SK-N-SH (cell line): ENCODE results near the gene GALNT17. TPM values are rescaled to one million over a fixed set of nuclear protein-coding genes. Genes with fewer than 3 reads are reported as not detected.

Experiments used
- CTCF ChIA-PET: fragments of 300-600, 350-600 bp; formaldehyde crosslinking; extraction: SDS; loops from one replicate; lab custom pipeline; 2021; lab: Yijun Ruan, JAX
- POLR2A ChIA-PET: fragments of 350-600 bp; sonication (Branson Sonifier 250); formaldehyde crosslinking; extraction: SDS; loops from one replicate; lab custom pipeline; 2020; ENCODE audit warnings: antibody characterized with exemption, inconsistent platforms; lab: Yijun Ruan, JAX
- DNase-seq: peaks from one replicate; pipeline ENCODE4 v3.0.0; 2012
- H2AFZ ChIP-seq: fragments of 200-600 bp; sonication (generic); 2 replicates; pipeline ENCODE4 v1.8.1; 2016; ENCODE audit warnings: antibody characterized with exemption, mild to moderate bottlenecking, low read depth
- H3F3A ChIP-seq: fragments of 200-600 bp; sonication (generic); replicated peaks from 2 replicates; pipeline ENCODE3; 2016; ENCODE audit warnings: antibody characterized with exemption, mild to moderate bottlenecking; ENCODE audit not compliant: insufficient read depth
- H3K27ac ChIP-seq, 2 experiments: fragments of 200-500 bp in 1 of 2; fragments of 200-600 bp in 1 of 2; sonication (Bioruptor generic) in 1 of 2; sonication (generic), shearing (Covaris generic) in 1 of 2; 2 replicates each; pipeline versions ENCODE4 v1.5.1 to v1.6.1; 2014 to 2016; ENCODE audit warnings: low read depth in 2 of 2, inconsistent platforms in 1 of 2, low read length in 1 of 2, mild to moderate bottlenecking in 1 of 2, mixed read lengths in 1 of 2
- H3K27me3 ChIP-seq: fragments of 200-600 bp; sonication (generic), shearing (Covaris generic); 2 replicates; pipeline ENCODE4 v1.6.1; 2016; ENCODE audit warnings: mixed run types; ENCODE audit not compliant: insufficient read depth
- H3K36me3 ChIP-seq, 2 experiments: fragments of 200-500 bp in 1 of 2; fragments of 200-600 bp in 1 of 2; sonication (Bioruptor generic) in 1 of 2; sonication (generic) in 1 of 2; replicated peaks in 1 of 2; 2 replicates each; pipeline versions ENCODE3 to v1.5.1; 2014 to 2016; ENCODE audit warnings: low read length in 1 of 2, mild to moderate bottlenecking in 1 of 2; ENCODE audit not compliant: insufficient read depth in 2 of 2, control insufficient read depth in 1 of 2
- H3K4me1 ChIP-seq, 2 experiments: fragments of 200-500 bp in 1 of 2; fragments of 200-600 bp in 1 of 2; sonication (Bioruptor generic) in 1 of 2; sonication (generic), shearing (Covaris generic) in 1 of 2; 2 replicates each; pipeline versions ENCODE4 v1.5.1 to v1.6.1; 2014 to 2016; ENCODE audit warnings: low read depth in 1 of 2, low read length in 1 of 2, mixed run types in 1 of 2; ENCODE audit not compliant: insufficient read depth in 2 of 2, control insufficient read depth in 1 of 2
- H3K4me2 ChIP-seq: fragments of 200-600 bp; sonication (generic), shearing (Covaris generic); 2 replicates; pipeline ENCODE4 v1.6.1; 2017; ENCODE audit warnings: mixed run types
- H3K4me3 ChIP-seq, 2 experiments: fragments of 200-500 bp in 1 of 2; fragments of 200-600 bp in 1 of 2; sonication (Bioruptor generic) in 1 of 2; sonication (generic), shearing (Covaris generic) in 1 of 2; 2 replicates each; pipeline versions ENCODE4 v1.5.1 to v1.8.1; 2014 to 2016; ENCODE audit warnings: low read depth in 2 of 2, inconsistent platforms in 1 of 2, low read length in 1 of 2, mild to moderate bottlenecking in 1 of 2, mixed read lengths in 1 of 2, moderate library complexity in 1 of 2
- H3K79me2 ChIP-seq: fragments of 200-600 bp; sonication (generic); 2 replicates; pipeline ENCODE4 v1.8.1; 2017; ENCODE audit warnings: mild to moderate bottlenecking; ENCODE audit not compliant: insufficient read depth
- H3K9ac ChIP-seq: fragments of 200-600 bp; sonication (generic); 2 replicates; pipeline ENCODE4 v1.6.1; 2017; ENCODE audit warnings: mixed run types
- H3K9me2 ChIP-seq: fragments of 200-600 bp; sonication (generic); 2 replicates; pipeline ENCODE4 v1.6.1; 2017; ENCODE audit warnings: mixed run types
- H3K9me3 ChIP-seq: fragments of 200-600 bp; sonication (generic); 2 replicates; pipeline ENCODE4 v1.6.1; 2017; ENCODE audit warnings: mixed run types, mild to moderate bottlenecking, moderate library complexity
- H4K20me1 ChIP-seq: fragments of 200-600 bp; sonication (generic); 2 replicates; pipeline ENCODE4 v1.6.1; 2017; ENCODE audit warnings: mild to moderate bottlenecking, mixed run types; ENCODE audit not compliant: insufficient read depth
- CTCF ChIP-seq: fragments of 200-600 bp; sonication (generic); IDR thresholded peaks from 2 replicates; pipeline ENCODE4 v1.6.1; 2017; ENCODE audit warnings: antibody characterized with exemption, mild to moderate bottlenecking, moderate library complexity
- ELF1 ChIP-seq: IDR thresholded peaks from 2 replicates; pipeline ENCODE4 v1.4.0; 2012
- EP300 ChIP-seq, 2 experiments: IDR thresholded peaks; 2 replicates each; pipeline versions ENCODE4 v1.4.0 to v1.6.1; 2012; ENCODE audit warnings: borderline replicate concordance in 1 of 2, low read depth in 1 of 2, low read length in 1 of 2
- FOXM1 ChIP-seq: IDR thresholded peaks from 2 replicates; pipeline ENCODE4 v1.4.0; 2012; ENCODE audit warnings: low read depth, mild to moderate bottlenecking
- JUND ChIP-seq: IDR thresholded peaks from 2 replicates; pipeline ENCODE4 v1.4.0; 2012
- NFIC ChIP-seq: IDR thresholded peaks from 2 replicates; pipeline ENCODE4 v1.4.0; 2012; ENCODE audit warnings: borderline replicate concordance
- NRF1 ChIP-seq: IDR thresholded peaks from 2 replicates; pipeline ENCODE4 v1.6.1; 2012; ENCODE audit warnings: low read depth, mild to moderate bottlenecking, low read length
- RAD21 ChIP-seq: IDR thresholded peaks from 2 replicates; pipeline ENCODE4 v1.6.1; 2012; ENCODE audit warnings: mild to moderate bottlenecking, low read length
- RCOR1 ChIP-seq: fragments of 150-350 bp; IDR thresholded peaks from 2 replicates; pipeline ENCODE4 v1.6.1; 2017; ENCODE audit warnings: antibody characterized with exemption, low read length
- SIN3A ChIP-seq: IDR thresholded peaks from 2 replicates; pipeline ENCODE4 v1.6.1; 2012; ENCODE audit warnings: low read depth, mild to moderate bottlenecking, low read length, moderate library complexity, borderline replicate concordance
- SMC3 ChIP-seq: IDR thresholded peaks from 2 replicates; pipeline ENCODE4 v1.6.1; 2012; ENCODE audit warnings: low read depth, low read length, improper control_type of control experiment
- TCF12 ChIP-seq: IDR thresholded peaks from 2 replicates; pipeline ENCODE4 v1.4.0; 2012
- TEAD4 ChIP-seq: IDR thresholded peaks from 2 replicates; pipeline ENCODE4 v1.4.0; 2012; ENCODE audit warnings: mild to moderate bottlenecking, borderline replicate concordance; ENCODE audit not compliant: insufficient read depth
- USF1 ChIP-seq: IDR thresholded peaks from 2 replicates; pipeline ENCODE4 v1.4.0; 2012; ENCODE audit warnings: low read depth, borderline replicate concordance
- WGBS: methylation state at CpG from one replicate; pipeline ENCODE4 v1.1.6; 2017; ENCODE audit warnings: low lambda C conversion rate; 5-methylcytosine and 5-hydroxymethylcytosine counted together
- polyA plus RNA-seq, 3 experiments: library from polyadenylated mRNA; depleted of rRNA; stranded (reverse); fragments of >200 nt; gene quantifications; 2 replicates each; pipeline ENCODE4 v1.2.3, GENCODE V29; 2012

Gene GALNT17
- polyA plus RNA-seq, 1 of the 3 experiments (the other 2 are of a cell fraction): not detected

- POLR2A ChIA-PET: no interaction called here
- H3K27ac ChIP-seq: no peak overlapping the region
- H3K9me2 ChIP-seq: no peaks in the 10 kb centered on the region
- H3K27me3 ChIP-seq: no peaks in the 10 kb centered on the region
- no peak for TF ChIP-seq SMC3
- TF ChIP-seq RCOR1: no peak
- TF ChIP-seq ELF1: no peak
- no peak for TF ChIP-seq JUND
- no peak for TF ChIP-seq FOXM1
- no peak for TF ChIP-seq NRF1
- TF ChIP-seq USF1: no peak
- TF ChIP-seq RAD21: no peak
- TF ChIP-seq TEAD4: no peak
- TF ChIP-seq NFIC: no peak
- TF ChIP-seq EP300 (IDR thresholded peaks at IDR 0.05; ENCODE audit: borderline replicate concordance in 1 of 2, low read depth in 1 of 2, low read length in 1 of 2): no peak
- TF ChIP-seq CTCF: no peak
- no peak for TF ChIP-seq TCF12
- no peak for TF ChIP-seq SIN3A
- TF ChIP-seq, all 33 proteins: peak for 0
- H3K9ac ChIP-seq: no peak overlapping the region
- H2AFZ ChIP-seq: no peak overlapping the region
- no peaks in the 10 kb centered on the region for H4K20me1 ChIP-seq
- H3K4me1 ChIP-seq: no peaks in the 10 kb centered on the region
- CTCF ChIA-PET: interaction anchor here (1.0 kb wide), 1 partner anchor 215 kb away, joined by 3 read pairs; no protein-coding TSS in a partner anchor
- H3K36me3 ChIP-seq: no peaks in the 10 kb centered on the region
- H3K9me3 ChIP-seq: no peaks in the 10 kb centered on the region; the same call in 1 of the 2 replicates
- 27% methylated on average over 6 of the region's 6 CpGs for WGBS
- no peaks in the 10 kb centered on the region for H3K79me2 ChIP-seq
- no peak overlapping the region for H3K4me2 ChIP-seq
- no peak for DNase-seq
- H3F3A ChIP-seq: no peaks in the 10 kb centered on the region
- H3K4me3 ChIP-seq: no peak overlapping the region
Observed at GRCh38 chr7:71506822-71507221, 374.9 kb downstream of the GALNT17 start.

GRCh38 chr7:71507680-71508602 is 376.0 kb downstream of the GALNT17 start:
- POLR2A ChIA-PET: no interaction called here

More at GRCh38 chr7:71507680-71508602, 376.0 kb downstream of the GALNT17 start:
- Histone ChIP-seq H3K4me3 (no peak overlapping the region), H3K9me3 (no peaks in the 10 kb centered on the region; the same call in 1 of the 2 replicates), H3K79me2 (no peaks in the 10 kb centered on the region), H3K36me3 (no peaks in the 10 kb centered on the region), H3K4me2 (no peak overlapping the region), H3K27me3 (no peaks in the 10 kb centered on the region), H3K4me1 (no peaks in the 10 kb centered on the region), H3K9ac (no peak overlapping the region), H3K27ac (no peak overlapping the region), H3K9me2 (no peaks in the 10 kb centered on the region), H2AFZ (no peak overlapping the region), H4K20me1 (no peaks in the 10 kb centered on the region), H3F3A (no peaks in the 10 kb centered on the region)
- TF ChIP-seq JUND (no peak), USF1 (no peak)
- CTCF ChIA-PET: interaction anchor here (1.0 kb wide), 1 partner anchor 214 kb away, joined by 3 read pairs; no protein-coding TSS in a partner anchor
- no peak for DNase-seq
- WGBS: 23% methylated on average over 14 of the region's 14 CpGs
